HG02973 (cell line): ENCODE results near the gene CDH4.
"Not testable (repeated sequence)": the region's sequence is repeated elsewhere in the genome, so short reads cannot be mapped to it uniquely, and the experiment has no call there.

Experiments used
- ATAC-seq: cut with Tn5 transposase; IDR thresholded peaks from one replicate; pipeline ENCODE4 v1.9.1; 2021; ENCODE audit warnings: moderate library complexity; ENCODE audit not compliant: unreplicated experiment

Gene CDH4

GRCh38 chr20:61253264-61253639 lies 1.2 kb downstream of the CDH4 start:
- ATAC-seq, result no peak

GRCh38 chr20:61253640-61254511 lies 1.8 kb downstream of the CDH4 start:
- ATAC-seq, result no peak

GRCh38 chr20:61254881-61255626 lies 3.0 kb downstream of the CDH4 start:
- no peak for ATAC-seq

GRCh38 chr20:61256365-61256764 lies 4.3 kb downstream of the CDH4 start:
- no peak for ATAC-seq

GRCh38 chr20:61256824-61257223 lies 4.8 kb downstream of the CDH4 start:
- ATAC-seq, result no peak

GRCh38 chr20:61257611-61258010 lies 5.5 kb downstream of the CDH4 start:
- ATAC-seq, result no peak

- no peak for ATAC-seq
These were observed 7.7 kb downstream of the CDH4 start for GRCh38 chr20:61259741-61260140.

- ATAC-seq, result no peak
These were observed 8.8 kb downstream of the CDH4 start for GRCh38 chr20:61260905-61261304.

GRCh38 chr20:61262036-61262435 lies 10.0 kb downstream of the CDH4 start:
- ATAC-seq, result no peak

- no peak for ATAC-seq
These were observed 10.5 kb downstream of the CDH4 start for GRCh38 chr20:61262514-61262913.

- ATAC-seq, result no peak
These were observed 11.1 kb downstream of the CDH4 start for GRCh38 chr20:61263084-61263695.

- no peak for ATAC-seq
These were observed 11.9 kb downstream of the CDH4 start for GRCh38 chr20:61263938-61264337.

- ATAC-seq, result no peak
These were observed 15.2 kb downstream of the CDH4 start for GRCh38 chr20:61267241-61267640.

GRCh38 chr20:61268024-61268423 lies 16.0 kb downstream of the CDH4 start:
- ATAC-seq, result no peak

- ATAC-seq, result no peak
These were observed 19.5 kb downstream of the CDH4 start for GRCh38 chr20:61271312-61272231.

- ATAC-seq, result not testable (repeated sequence)
These were observed 21.0 kb downstream of the CDH4 start for GRCh38 chr20:61273024-61273423.

- ATAC-seq, result not testable (repeated sequence)
These were observed 21.6 kb downstream of the CDH4 start for GRCh38 chr20:61273666-61274065.

GRCh38 chr20:61274326-61274725 lies 22.3 kb downstream of the CDH4 start:
- no peak for ATAC-seq

- no peak for ATAC-seq
These were observed 26.2 kb downstream of the CDH4 start for GRCh38 chr20:61278296-61278695.

- ATAC-seq, result no peak
These were observed 27.6 kb downstream of the CDH4 start for GRCh38 chr20:61279621-61280150.
